IMR-90 (cell line): ENCODE data around the gene AMPD3. TPM values are rescaled to one million over a fixed set of nuclear protein-coding genes. Genes with fewer than 3 reads are reported as not detected.

ENCODE experiments used
- ATAC-seq: fragments of 200-7000 bp; cut with Tn5 transposase; 2 replicates; pipeline ENCODE4 v1.9.1; 2020; ENCODE audit warnings: low read depth, mild to moderate bottlenecking, moderate library complexity
- BruUV-seq: library from RNA; stranded (reverse); fragments of 400-500 nt; replicated peaks from 2 replicates; lab custom pipeline; 2021; lab: Mats Ljungman, UMichigan
- CTCF ChIA-PET: fragments of 300-600 bp; formaldehyde crosslinking; extraction: SDS; loops from one replicate; lab custom pipeline; 2021; ENCODE audit warnings: antibody characterized with exemption; lab: Yijun Ruan, JAX
- POLR2A ChIA-PET: fragments of 300-600 bp; sonication (Branson Sonifier 250); formaldehyde crosslinking; loops from one replicate; lab custom pipeline; 2022; ENCODE audit warnings: antibody characterized with exemption; ENCODE audit not compliant: unreplicated experiment; lab: Charles Lee
- DNase-seq: peaks from one replicate; pipeline ENCODE4 v3.0.0; 2013
- H2AFZ ChIP-seq: replicated peaks from 2 replicates; pipeline ENCODE3; 2013; ENCODE audit warnings: low read length, mild to moderate bottlenecking; ENCODE audit not compliant: poor library complexity
- H2AK5ac ChIP-seq: 2 replicates; pipeline ENCODE4 v1.6.1; 2013; ENCODE audit warnings: low read depth, low read length, inconsistent platforms
- H2AK9ac ChIP-seq: replicated peaks from 2 replicates; pipeline ENCODE3; 2013; ENCODE audit warnings: mild to moderate bottlenecking, low read depth, low read length, moderate library complexity; ENCODE audit not compliant: poor library complexity
- H2BK120ac ChIP-seq: 2 replicates; pipeline ENCODE4 v1.6.1; 2013; ENCODE audit warnings: low read depth, low read length, inconsistent platforms
- H2BK15ac ChIP-seq: 3 replicates; pipeline ENCODE4 v1.6.1; 2013; ENCODE audit warnings: low read depth, low read length, inconsistent platforms
- H2BK20ac ChIP-seq: 2 replicates; pipeline ENCODE4 v1.6.1; 2013; ENCODE audit warnings: low read depth, mild to moderate bottlenecking, inconsistent platforms, low read length, moderate library complexity
- H2BK5ac ChIP-seq: 2 replicates; pipeline ENCODE4 v1.6.1; 2013; ENCODE audit warnings: mild to moderate bottlenecking, low read depth, low read length, inconsistent platforms; ENCODE audit not compliant: poor library complexity, severe bottlenecking
- H3K14ac ChIP-seq: replicated peaks from 2 replicates; pipeline ENCODE4 v1.6.1; 2013; ENCODE audit warnings: low read depth, low read length, inconsistent platforms
- H3K18ac ChIP-seq: 2 replicates; pipeline ENCODE4 v1.6.1; 2013; ENCODE audit warnings: low read depth, low read length, control low read depth
- H3K23ac ChIP-seq: 2 replicates; pipeline ENCODE4 v1.6.1; 2013; ENCODE audit warnings: low read depth, low read length, inconsistent platforms
- H3K27ac ChIP-seq: 2 replicates; pipeline ENCODE4 v1.5.1; 2013; ENCODE audit warnings: mild to moderate bottlenecking, control low read depth, low read length; ENCODE audit not compliant: insufficient read depth
- H3K27me3 ChIP-seq: 2 replicates; pipeline ENCODE4 v1.6.1; 2013; ENCODE audit warnings: low read length; ENCODE audit not compliant: control insufficient read depth, insufficient read depth
- H3K36me3 ChIP-seq: 2 replicates; pipeline ENCODE4 v1.6.1; 2013; ENCODE audit warnings: low read length, mixed read lengths; ENCODE audit not compliant: control insufficient read depth, insufficient read depth
- H3K4ac ChIP-seq: 2 replicates; pipeline ENCODE4 v1.6.1; 2013; ENCODE audit warnings: low read depth, low read length, inconsistent platforms
- H3K4me1 ChIP-seq: 2 replicates; pipeline ENCODE4 v1.6.1; 2013; ENCODE audit warnings: low read length, mixed read lengths; ENCODE audit not compliant: control insufficient read depth, insufficient read depth
- H3K4me2 ChIP-seq: 2 replicates; pipeline ENCODE4 v1.6.1; 2013; ENCODE audit warnings: low read depth, mild to moderate bottlenecking, control low read depth, low read length, moderate library complexity
- H3K4me3 ChIP-seq: 2 replicates; pipeline ENCODE4 v1.5.1; 2013; ENCODE audit warnings: low read depth, mild to moderate bottlenecking, control low read depth, low read length, moderate library complexity; ENCODE audit not compliant: insufficient read depth
- H3K56ac ChIP-seq: 2 replicates; pipeline ENCODE4 v1.6.1; 2013; ENCODE audit warnings: low read length, inconsistent platforms; ENCODE audit not compliant: insufficient read depth; ENCODE audit errors: extremely low read depth
- H3K79me1 ChIP-seq, 2 experiments: 2 replicates each; pipeline ENCODE4 v1.6.1; 2013; ENCODE audit warnings: low read length in 2 of 2, inconsistent platforms in 1 of 2, low read depth in 1 of 2
- H3K9ac ChIP-seq: 2 replicates; pipeline ENCODE4 v1.6.1; 2013; ENCODE audit warnings: low read depth, low read length, control low read depth
- H3K9me1 ChIP-seq: 2 replicates; pipeline ENCODE4 v1.6.1; 2013; ENCODE audit warnings: low read length, inconsistent platforms; ENCODE audit not compliant: insufficient read depth
- H3K9me3 ChIP-seq: 2 replicates; pipeline ENCODE4 v1.6.1; 2013; ENCODE audit warnings: low read length; ENCODE audit not compliant: control insufficient read depth, insufficient read depth
- H4K20me1 ChIP-seq: 2 replicates; pipeline ENCODE4 v1.6.1; 2013; ENCODE audit warnings: low read length, inconsistent platforms; ENCODE audit not compliant: insufficient read depth
- H4K5ac ChIP-seq: 2 replicates; pipeline ENCODE4 v1.6.1; 2013; ENCODE audit warnings: mild to moderate bottlenecking, low read depth, low read length, control low read depth
- H4K8ac ChIP-seq, 2 experiments: 2 replicates each; pipeline ENCODE4 v1.6.1; 2013; ENCODE audit warnings: low read depth in 2 of 2, low read length in 2 of 2, control low read depth in 1 of 2, inconsistent platforms in 1 of 2
- H4K91ac ChIP-seq: 2 replicates; pipeline ENCODE4 v1.6.1; 2013; ENCODE audit warnings: low read depth, low read length, inconsistent platforms; ENCODE audit not compliant: insufficient read depth
- BHLHE40 ChIP-seq: fragments of 150-350 bp; IDR thresholded peaks from 2 replicates; pipeline ENCODE4 v1.6.1; 2016; ENCODE audit warnings: mild to moderate bottlenecking, low read depth, low read length
- CHD1 ChIP-seq: IDR thresholded peaks from 2 replicates; pipeline ENCODE4 v1.6.1; 2012; ENCODE audit warnings: low read depth, low read length, improper control_type of control experiment
- FOS ChIP-seq: fragments of 150-350 bp; IDR thresholded peaks from 2 replicates; pipeline ENCODE4 v1.6.1; 2016; ENCODE audit warnings: low read depth, low read length
- MAZ ChIP-seq: IDR thresholded peaks from 2 replicates; pipeline ENCODE4 v1.6.1; 2012; ENCODE audit warnings: low read depth, mild to moderate bottlenecking, low read length, improper control_type of control experiment, moderate library complexity, borderline replicate concordance
- NFE2L2 ChIP-seq: fragments of 150-350 bp; IDR thresholded peaks from 2 replicates; pipeline ENCODE4 v1.6.1; 2016; ENCODE audit warnings: low read depth, mild to moderate bottlenecking, low read length
- dilution Hi-C: fragments of 300-500 bp; cut with HindIII; formaldehyde crosslinking; loops from one replicate; pipeline ENCODE4 v1.14.3; 2018; ENCODE audit warnings: low sequenced_read_pairs; ENCODE audit not compliant: unreplicated experiment
- in situ Hi-C: fragments of 300-500 bp; cut with MboI; formaldehyde crosslinking; loops from 3 replicates; pipeline ENCODE4 v1.14.3; 2019; ENCODE audit warnings: low sequenced_read_pairs, inconsistent platforms, mixed read lengths
- intact Hi-C: fragments of 100-400 bp; cut with micrococcal nuclease; formaldehyde crosslinking; loops from 2 replicates; pipeline ENCODE4 v1.10.0; 2022
- polyA plus RNA-seq, 3 experiments: library from polyadenylated mRNA; depleted of rRNA; stranded (reverse); fragments of >200 nt; gene quantifications; 2 replicates each; pipeline ENCODE4 v1.2.3, GENCODE V29; 2012; ENCODE audit warnings: low replicate concordance in 1 of 3
- total RNA-seq: library from RNA; depleted of rRNA; stranded (reverse); fragments of >200 nt; gene quantifications from 2 replicates; pipeline ENCODE4 v1.2.3, GENCODE V29; 2012
- TF ChIP-seq, protein P1 (sequence below): fragments of 150-350 bp; IDR thresholded peaks from 2 replicates; pipeline ENCODE4 v1.6.1; 2017; ENCODE audit warnings: mild to moderate bottlenecking, antibody characterized with exemption, low read length, low read depth

AMPD3 gene
- total and polyA plus RNA-seq, 2 of the 4 experiments (the other 2 are of a cell fraction) = 8.6 to 12.1 TPM

DNA sequence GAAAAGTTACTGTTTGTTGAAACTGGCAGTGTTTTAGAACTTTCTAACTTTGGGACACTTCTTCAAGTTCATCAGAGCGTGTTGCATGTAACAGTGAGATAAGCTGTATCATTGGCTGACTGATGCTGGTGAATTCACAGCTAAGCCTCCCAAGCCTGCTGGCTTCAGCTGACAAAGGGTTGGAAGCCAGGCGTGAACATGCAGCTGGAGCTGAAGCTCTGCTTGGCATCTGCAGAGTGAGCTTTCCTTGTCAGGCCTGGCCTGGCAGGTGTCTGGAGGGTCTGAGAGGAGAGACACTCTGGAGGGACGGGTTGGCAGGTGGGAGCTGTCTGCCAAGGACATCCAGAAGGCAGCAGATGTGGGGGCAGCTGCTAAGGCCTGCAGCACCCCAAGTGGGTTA is 1.5 kb downstream of the AMPD3 start (continued):
- TF ChIP-seq, protein P1, sequence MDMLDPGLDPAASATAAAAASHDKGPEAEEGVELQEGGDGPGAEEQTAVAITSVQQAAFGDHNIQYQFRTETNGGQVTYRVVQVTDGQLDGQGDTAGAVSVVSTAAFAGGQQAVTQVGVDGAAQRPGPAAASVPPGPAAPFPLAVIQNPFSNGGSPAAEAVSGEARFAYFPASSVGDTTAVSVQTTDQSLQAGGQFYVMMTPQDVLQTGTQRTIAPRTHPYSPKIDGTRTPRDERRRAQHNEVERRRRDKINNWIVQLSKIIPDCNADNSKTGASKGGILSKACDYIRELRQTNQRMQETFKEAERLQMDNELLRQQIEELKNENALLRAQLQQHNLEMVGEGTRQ = no peak
- TF ChIP-seq NFE2L2 (no peak), MAZ (no peak), BHLHE40 (no peak), FOS (no peak)

GRCh38 chr11:10457901-10458300 is 2.8 kb downstream of the AMPD3 start:
- no peak overlapping the region for H3K18ac ChIP-seq
- H3K4ac ChIP-seq = no peak overlapping the region
- peaks cover 18 to 61% of the 10 kb centered on the region in 2 experiments for H3K79me1 ChIP-seq
- no TSS peak for BruUV-seq
- no peaks in the 10 kb centered on the region for H3K27me3 ChIP-seq
- H3K4me1 ChIP-seq = peaks cover 23% of the 10 kb centered on the region
- ChIA-PET POLR2A (no interaction called here), CTCF (no interaction called here)
- no peak overlapping the region for H2BK120ac ChIP-seq
- H3K9ac ChIP-seq = no peak overlapping the region
- H2AK9ac ChIP-seq = no peak overlapping the region
- H3K27ac ChIP-seq = no peak overlapping the region
- no peak overlapping the region for H2AFZ ChIP-seq
- intact Hi-C loops = no loop called here
- no peak overlapping the region for H3K4me3 ChIP-seq
- peak overlapping the region; percentile 60; the same call in 1 of the 2 replicates for H3K14ac ChIP-seq
- ATAC-seq (no peak), DNase-seq (no peak)
- dilution Hi-C loops = no loop called here
- H3K56ac ChIP-seq = no peak overlapping the region
- no peak for TF ChIP-seq CHD1
- in situ Hi-C loops = no loop called here
- H2BK15ac ChIP-seq = 0 out of 3 replicates have a peak overlapping the region, but pooled peaks have one; percentile 3
- no peak overlapping the region for H4K8ac ChIP-seq
- peaks cover 14% of the 10 kb centered on the region for H3K36me3 ChIP-seq
- no peak overlapping the region for H4K91ac ChIP-seq
- no peak overlapping the region for H2BK5ac ChIP-seq
- H2BK20ac ChIP-seq = no peak overlapping the region
- no peak overlapping the region for H4K5ac ChIP-seq
- no peak overlapping the region; the same call in 1 of the 2 replicates for H3K4me2 ChIP-seq
- no peaks in the 10 kb centered on the region for H3K9me3 ChIP-seq
- peaks cover 13% of the 10 kb centered on the region for H3K9me1 ChIP-seq
- H2AK5ac ChIP-seq = peak overlapping the region; percentile 63
- H4K20me1 ChIP-seq = peaks cover 22% of the 10 kb centered on the region
- H3K23ac ChIP-seq = no peak overlapping the region; the same call in 1 of the 2 replicates
